ENCODE measurements around the gene EIF5AL1. TPM values are rescaled to one million over a fixed set of nuclear protein-coding genes. Genes with fewer than 3 reads are reported as not detected.
"Not testable (repeated sequence)": the region's sequence is repeated elsewhere in the genome, so short reads cannot be mapped to it uniquely, and the experiment has no call there.

Gene EIF5AL1
- total and polyA plus RNA-seq, 2 donors (not counting 1 experiment from before 2014, with no cell fraction given): 0.76 to 1.7 TPM

DNA sequence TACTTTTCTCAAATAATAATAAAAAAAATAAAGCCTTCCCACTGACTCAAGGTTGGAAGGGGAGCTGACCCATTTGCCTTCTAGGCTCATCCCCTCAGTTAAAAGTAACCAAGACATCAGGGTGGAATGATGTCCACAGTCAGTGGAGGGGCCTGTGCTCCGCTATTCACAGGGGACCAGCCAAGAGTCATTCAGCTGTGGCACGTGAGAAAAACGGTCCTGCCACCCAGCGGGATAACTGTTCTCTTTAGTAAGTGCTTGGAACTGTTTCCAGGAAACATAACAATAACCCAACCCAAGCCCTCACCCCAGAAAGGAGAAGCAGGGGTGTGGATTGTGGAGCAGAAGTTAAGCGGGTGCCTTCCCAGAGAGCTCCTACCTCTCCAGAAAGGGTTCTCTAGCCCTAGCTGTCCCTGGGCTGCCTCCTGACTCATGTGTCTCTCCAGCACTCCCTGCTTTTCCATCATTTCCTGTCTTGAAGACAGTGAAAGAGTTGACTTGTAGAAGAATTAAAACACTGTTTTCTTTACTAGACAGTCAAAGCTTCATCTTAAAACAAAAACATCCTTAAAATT is 2.3 kb upstream of the EIF5AL1 start:
- H3K9me3 Mint-ChIP-seq (ENCODE audit: insufficient read depth); H2AFZ ChIP-seq (ENCODE audit: insufficient read depth, low read depth, low read length, poor library complexity, severe bottlenecking); CTCF ChIA-PET; H3K9ac ChIP-seq (ENCODE audit: low read length); H3K79me2 ChIP-seq (ENCODE audit: control insufficient read depth, insufficient read depth, low read length); H3K27me3 ChIP-seq (replicated peaks in 1 of 4; ENCODE audit: control extremely low read depth in 1 of 4, control insufficient read depth in 3 of 4, insufficient read depth in 4 of 4, low read length in 3 of 4); H3K4me2 ChIP-seq (replicated peaks; ENCODE audit: low read depth, low read length, poor library complexity, severe bottlenecking); H3K27ac ChIP-seq (ENCODE audit: low read length in 2 of 2); H4K20me1 ChIP-seq (ENCODE audit: control insufficient read depth, insufficient read depth, low read length, poor library complexity, severe bottlenecking); POLR2A ChIA-PET; H3K9me3 ChIP-seq (ENCODE audit: control extremely low read depth in 1 of 3, control insufficient read depth in 2 of 3, insufficient read depth in 1 of 3, low read length in 2 of 3); H3K4me3 Mint-ChIP-seq; H3K36me3 ChIP-seq (replicated peaks in 1 of 2; ENCODE audit: control extremely low read depth in 1 of 2, control insufficient read depth in 1 of 2, extremely low read depth in 1 of 2, insufficient read depth in 2 of 2, low read length in 1 of 2); DNase-seq; H3K27ac Mint-ChIP-seq; H3K4me1 ChIP-seq (ENCODE audit: control insufficient read depth in 2 of 2, insufficient read depth in 2 of 2, low read length in 2 of 2); H3K4me3 ChIP-seq (ENCODE audit: control extremely low read depth in 1 of 5, extremely low read depth in 1 of 5, insufficient read depth in 1 of 5, low read depth in 2 of 5, low read length in 4 of 5); intact Hi-C loops (cut with micrococcal nuclease); H3K4me1 Mint-ChIP-seq; ATAC-seq (ENCODE audit: low read depth): not testable (repeated sequence)
- WGBS (ENCODE audit: insufficient coverage): no CpG with 5 or more reads among the region's 5 CpGs
- H3K27me3 Mint-ChIP-seq: peaks cover 16% of the 10 kb centered on the region

DNA sequence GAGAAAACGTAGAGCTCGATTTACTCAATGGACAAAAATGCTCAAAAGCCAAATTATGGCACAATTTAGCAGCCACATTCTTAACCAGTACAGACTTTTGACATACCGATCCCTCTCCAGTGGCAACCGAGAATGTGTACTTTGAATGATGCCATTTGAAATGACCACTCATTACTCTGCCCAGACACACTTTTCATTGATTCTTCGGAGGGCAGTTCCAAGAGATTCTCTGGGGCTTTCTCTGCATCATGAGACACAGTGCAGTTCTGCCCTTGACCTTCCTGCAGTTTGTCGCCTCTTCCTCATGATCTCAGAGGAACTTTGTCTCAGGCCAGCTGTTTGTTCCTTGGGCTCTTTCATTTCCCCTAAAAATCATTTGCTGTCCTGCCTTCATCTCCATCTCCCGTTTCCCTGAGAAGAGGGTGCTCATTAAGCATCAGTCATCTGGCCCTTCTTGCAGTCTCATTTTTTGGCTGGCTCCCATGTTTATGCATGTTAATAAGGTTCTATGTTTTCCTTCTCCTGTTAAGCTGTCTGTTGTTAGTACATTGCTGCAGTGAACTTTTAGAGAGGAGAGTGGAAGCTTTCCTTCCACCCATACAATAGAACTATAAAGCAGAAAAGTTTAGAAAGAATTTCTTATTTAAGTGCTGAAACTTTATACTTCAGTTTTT is 4.3 kb downstream of the EIF5AL1 start:
- H3K9me3 Mint-ChIP-seq (ENCODE audit: insufficient read depth); H3K9ac ChIP-seq (ENCODE audit: low read length); H3K9me3 ChIP-seq (ENCODE audit: control extremely low read depth in 1 of 3, control insufficient read depth in 2 of 3, insufficient read depth in 1 of 3, low read length in 2 of 3); H3K4me3 Mint-ChIP-seq; CTCF ChIA-PET; H3K36me3 ChIP-seq (replicated peaks in 1 of 2; ENCODE audit: control extremely low read depth in 1 of 2, control insufficient read depth in 1 of 2, extremely low read depth in 1 of 2, insufficient read depth in 2 of 2, low read length in 1 of 2); DNase-seq; H2AFZ ChIP-seq (ENCODE audit: insufficient read depth, low read depth, low read length, poor library complexity, severe bottlenecking); H3K4me2 ChIP-seq (replicated peaks; ENCODE audit: low read depth, low read length, poor library complexity, severe bottlenecking); POLR2A ChIA-PET; H3K27ac Mint-ChIP-seq; H3K4me3 ChIP-seq (ENCODE audit: control extremely low read depth in 1 of 5, extremely low read depth in 1 of 5, insufficient read depth in 1 of 5, low read depth in 2 of 5, low read length in 4 of 5); H3K27ac ChIP-seq (ENCODE audit: low read length in 2 of 2); H3K27me3 ChIP-seq (replicated peaks in 1 of 4; ENCODE audit: control extremely low read depth in 1 of 4, control insufficient read depth in 3 of 4, insufficient read depth in 4 of 4, low read length in 3 of 4); H4K20me1 ChIP-seq (ENCODE audit: control insufficient read depth, insufficient read depth, low read length, poor library complexity, severe bottlenecking); H3K4me1 Mint-ChIP-seq; ATAC-seq (ENCODE audit: low read depth); H3K4me1 ChIP-seq (ENCODE audit: control insufficient read depth in 2 of 2, insufficient read depth in 2 of 2, low read length in 2 of 2); H3K27me3 Mint-ChIP-seq; intact Hi-C loops (cut with micrococcal nuclease); H3K79me2 ChIP-seq (ENCODE audit: control insufficient read depth, insufficient read depth, low read length): not testable (repeated sequence)
- no CpG with 5 or more reads among the region's 7 CpGs for WGBS (ENCODE audit: insufficient coverage)

DNA sequence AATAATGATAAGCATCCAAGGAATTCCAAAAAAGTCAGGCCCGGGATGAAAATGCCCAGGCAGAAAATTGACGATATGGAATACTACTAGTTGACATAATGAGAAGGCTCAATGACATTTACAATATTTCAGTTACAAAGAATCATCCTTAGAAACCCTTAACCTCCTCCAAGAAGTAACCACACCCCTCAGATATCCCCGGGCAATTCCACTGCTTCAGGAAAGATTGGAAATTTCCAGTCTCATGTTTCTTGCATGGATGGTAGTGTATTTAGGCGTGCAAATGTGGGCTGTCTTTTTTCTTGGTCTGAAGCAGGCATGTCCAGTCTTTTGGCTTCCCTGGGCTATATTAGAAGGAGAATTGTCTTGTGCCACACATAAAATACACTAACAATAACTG is 5.2 kb downstream of the EIF5AL1 start:
- no CpG with 5 or more reads among the region's 4 CpGs for WGBS (ENCODE audit: insufficient coverage)
- not testable (repeated sequence) for ATAC-seq (ENCODE audit: low read depth); H3K27me3 Mint-ChIP-seq

DNA sequence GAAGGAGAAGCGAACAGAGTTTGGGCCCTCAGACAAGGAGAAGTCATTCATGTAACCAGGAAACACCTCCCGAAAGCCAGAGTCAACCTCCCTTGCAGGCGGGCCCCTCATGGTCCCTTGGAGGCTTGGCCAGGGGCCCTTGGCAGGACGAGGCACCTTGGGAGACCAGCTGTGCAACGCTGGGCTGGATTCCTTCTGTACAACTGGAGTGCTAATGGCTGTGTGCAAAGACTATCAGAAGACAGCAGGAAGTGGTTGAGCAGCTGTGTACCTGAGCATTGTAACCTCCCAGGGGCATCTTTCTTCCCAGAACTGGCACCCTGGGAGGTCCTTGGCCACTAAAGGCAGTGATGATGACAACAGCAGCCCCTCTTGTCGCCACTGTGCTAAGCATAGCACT is 9.4 kb downstream of the EIF5AL1 start:
- H3K27me3 ChIP-seq (replicated peaks in 1 of 4; ENCODE audit: control extremely low read depth in 1 of 4, control insufficient read depth in 3 of 4, insufficient read depth in 4 of 4, low read length in 3 of 4); H2AFZ ChIP-seq (ENCODE audit: insufficient read depth, low read depth, low read length, poor library complexity, severe bottlenecking); H3K4me3 ChIP-seq (ENCODE audit: control extremely low read depth in 1 of 5, extremely low read depth in 1 of 5, insufficient read depth in 1 of 5, low read depth in 2 of 5, low read length in 4 of 5); H3K9me3 ChIP-seq (ENCODE audit: control extremely low read depth in 1 of 3, control insufficient read depth in 2 of 3, insufficient read depth in 1 of 3, low read length in 2 of 3); CTCF ChIA-PET; H3K4me1 Mint-ChIP-seq; intact Hi-C loops (cut with micrococcal nuclease); H3K9me3 Mint-ChIP-seq (ENCODE audit: insufficient read depth); H3K9ac ChIP-seq (ENCODE audit: low read length); POLR2A ChIA-PET; ATAC-seq (ENCODE audit: low read depth); H4K20me1 ChIP-seq (ENCODE audit: control insufficient read depth, insufficient read depth, low read length, poor library complexity, severe bottlenecking); H3K4me3 Mint-ChIP-seq; H3K4me1 ChIP-seq (ENCODE audit: control insufficient read depth in 2 of 2, insufficient read depth in 2 of 2, low read length in 2 of 2); H3K79me2 ChIP-seq (ENCODE audit: control insufficient read depth, insufficient read depth, low read length); H3K36me3 ChIP-seq (replicated peaks in 1 of 2; ENCODE audit: control extremely low read depth in 1 of 2, control insufficient read depth in 1 of 2, extremely low read depth in 1 of 2, insufficient read depth in 2 of 2, low read length in 1 of 2); H3K27me3 Mint-ChIP-seq; H3K4me2 ChIP-seq (replicated peaks; ENCODE audit: low read depth, low read length, poor library complexity, severe bottlenecking); H3K27ac Mint-ChIP-seq; H3K27ac ChIP-seq (ENCODE audit: low read length in 2 of 2); DNase-seq: not testable (repeated sequence)
- 56% methylated on average over 3 of the region's 6 CpGs for WGBS (ENCODE audit: insufficient coverage)

More for the DNA sequence above, 5.2 kb downstream of the EIF5AL1 start:
- DNase-seq; H4K20me1 ChIP-seq (ENCODE audit: control insufficient read depth, insufficient read depth, low read length, poor library complexity, severe bottlenecking); H3K4me1 Mint-ChIP-seq; CTCF ChIA-PET; H3K4me3 Mint-ChIP-seq; H3K4me2 ChIP-seq (replicated peaks; ENCODE audit: low read depth, low read length, poor library complexity, severe bottlenecking); H3K79me2 ChIP-seq (ENCODE audit: control insufficient read depth, insufficient read depth, low read length); H3K9me3 Mint-ChIP-seq (ENCODE audit: insufficient read depth); intact Hi-C loops (cut with micrococcal nuclease); H3K27me3 ChIP-seq (replicated peaks in 1 of 4; ENCODE audit: control extremely low read depth in 1 of 4, control insufficient read depth in 3 of 4, insufficient read depth in 4 of 4, low read length in 3 of 4); H3K36me3 ChIP-seq (replicated peaks in 1 of 2; ENCODE audit: control extremely low read depth in 1 of 2, control insufficient read depth in 1 of 2, extremely low read depth in 1 of 2, insufficient read depth in 2 of 2, low read length in 1 of 2); H3K9me3 ChIP-seq (ENCODE audit: control extremely low read depth in 1 of 3, control insufficient read depth in 2 of 3, insufficient read depth in 1 of 3, low read length in 2 of 3); H3K4me3 ChIP-seq (ENCODE audit: control extremely low read depth in 1 of 5, extremely low read depth in 1 of 5, insufficient read depth in 1 of 5, low read depth in 2 of 5, low read length in 4 of 5); H2AFZ ChIP-seq (ENCODE audit: insufficient read depth, low read depth, low read length, poor library complexity, severe bottlenecking); H3K27ac ChIP-seq (ENCODE audit: low read length in 2 of 2); POLR2A ChIA-PET; H3K9ac ChIP-seq (ENCODE audit: low read length); H3K4me1 ChIP-seq (ENCODE audit: control insufficient read depth in 2 of 2, insufficient read depth in 2 of 2, low read length in 2 of 2); H3K27ac Mint-ChIP-seq: not testable (repeated sequence)
